ENCODE results near the gene SLC4A11.

DNA sequence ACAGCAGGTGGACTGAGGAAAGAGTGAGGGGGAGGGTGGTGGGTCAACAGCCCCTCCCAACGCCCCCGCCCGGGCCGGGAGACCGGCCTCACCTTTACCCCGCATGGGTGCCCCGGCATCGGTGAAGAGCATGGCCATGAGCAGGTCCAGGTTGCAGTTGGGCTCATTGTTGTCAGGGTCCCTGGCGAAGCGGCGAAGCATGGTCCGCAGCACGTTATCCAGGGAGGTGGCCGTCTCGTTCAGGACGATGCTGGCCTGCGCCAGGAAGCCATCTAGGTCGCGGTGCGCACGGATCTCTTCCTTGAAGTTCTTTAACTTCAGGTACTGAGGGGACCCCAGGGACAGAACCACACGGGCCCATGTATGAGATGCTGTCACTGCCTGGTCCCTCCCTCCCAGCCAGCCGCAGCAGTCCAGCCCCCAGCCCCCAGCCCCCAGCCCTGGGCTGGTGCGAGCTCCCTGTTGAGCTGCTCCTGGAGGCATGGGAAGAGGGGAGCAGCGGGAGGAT lies 4.9 kb downstream of the SLC4A11 start:
- TF ChIP-seq POLR2AphosphoS5 (IDR thresholded peaks at IDR 0.05), result no peak
- TF ChIP-seq POLR2A (IDR thresholded peaks at IDR 0.05), result no peak
- TF ChIP-seq, protein P1, sequence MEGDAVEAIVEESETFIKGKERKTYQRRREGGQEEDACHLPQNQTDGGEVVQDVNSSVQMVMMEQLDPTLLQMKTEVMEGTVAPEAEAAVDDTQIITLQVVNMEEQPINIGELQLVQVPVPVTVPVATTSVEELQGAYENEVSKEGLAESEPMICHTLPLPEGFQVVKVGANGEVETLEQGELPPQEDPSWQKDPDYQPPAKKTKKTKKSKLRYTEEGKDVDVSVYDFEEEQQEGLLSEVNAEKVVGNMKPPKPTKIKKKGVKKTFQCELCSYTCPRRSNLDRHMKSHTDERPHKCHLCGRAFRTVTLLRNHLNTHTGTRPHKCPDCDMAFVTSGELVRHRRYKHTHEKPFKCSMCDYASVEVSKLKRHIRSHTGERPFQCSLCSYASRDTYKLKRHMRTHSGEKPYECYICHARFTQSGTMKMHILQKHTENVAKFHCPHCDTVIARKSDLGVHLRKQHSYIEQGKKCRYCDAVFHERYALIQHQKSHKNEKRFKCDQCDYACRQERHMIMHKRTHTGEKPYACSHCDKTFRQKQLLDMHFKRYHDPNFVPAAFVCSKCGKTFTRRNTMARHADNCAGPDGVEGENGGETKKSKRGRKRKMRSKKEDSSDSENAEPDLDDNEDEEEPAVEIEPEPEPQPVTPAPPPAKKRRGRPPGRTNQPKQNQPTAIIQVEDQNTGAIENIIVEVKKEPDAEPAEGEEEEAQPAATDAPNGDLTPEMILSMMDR (IDR thresholded peaks at IDR 0.05), result no peak
